IMR-90 (cell line): Measurements from ENCODE around the gene PLD3.

Experiments
- POLR2A ChIP-seq: IDR thresholded peaks from 2 replicates; pipeline ENCODE4 v1.6.1; 2012; ENCODE audit warnings: mild to moderate bottlenecking, low read depth, low read length
- TF ChIP-seq, protein P1 (sequence below): conservative IDR thresholded peaks from 2 replicates; pipeline ENCODE4 v1.5.1; 2012; ENCODE audit warnings: mild to moderate bottlenecking, low read depth, low read length, improper control_type of control experiment

DNA sequence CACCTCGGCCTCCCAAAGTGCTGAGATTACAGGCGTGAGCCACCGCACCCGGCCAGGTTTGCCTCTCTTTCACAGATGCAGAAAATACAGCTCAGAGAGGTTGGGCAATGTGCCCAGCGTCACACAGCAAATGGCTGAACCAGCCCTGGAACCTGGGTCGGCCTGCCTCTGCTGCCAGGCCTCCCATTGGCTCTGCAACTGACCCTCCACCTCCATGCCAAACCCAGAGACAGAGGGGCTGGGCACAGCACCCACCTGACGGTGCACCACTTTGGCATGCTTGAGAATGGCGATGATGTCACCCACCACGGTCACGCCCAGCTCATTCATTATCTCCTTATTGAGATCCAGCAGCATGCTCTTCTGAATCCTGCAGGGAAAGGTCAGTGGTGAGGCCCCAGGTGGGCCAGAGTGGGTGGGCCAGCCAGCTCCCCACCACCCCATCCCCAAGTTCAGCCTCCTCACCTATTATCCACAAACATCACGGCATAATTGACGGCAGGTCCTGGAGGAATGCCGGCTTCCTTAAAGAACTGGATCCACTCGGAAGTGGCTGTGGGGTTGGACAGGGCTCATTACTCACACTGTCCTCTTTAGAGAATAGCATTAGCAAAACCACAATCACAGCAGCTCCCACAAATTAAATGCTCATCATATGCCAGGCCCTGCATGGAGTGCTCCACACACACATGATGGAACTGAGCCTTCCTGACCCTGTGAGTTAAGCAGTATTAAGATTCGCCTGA lies 12.5 kb upstream of the PLD3 start:
- TF ChIP-seq, protein P1, sequence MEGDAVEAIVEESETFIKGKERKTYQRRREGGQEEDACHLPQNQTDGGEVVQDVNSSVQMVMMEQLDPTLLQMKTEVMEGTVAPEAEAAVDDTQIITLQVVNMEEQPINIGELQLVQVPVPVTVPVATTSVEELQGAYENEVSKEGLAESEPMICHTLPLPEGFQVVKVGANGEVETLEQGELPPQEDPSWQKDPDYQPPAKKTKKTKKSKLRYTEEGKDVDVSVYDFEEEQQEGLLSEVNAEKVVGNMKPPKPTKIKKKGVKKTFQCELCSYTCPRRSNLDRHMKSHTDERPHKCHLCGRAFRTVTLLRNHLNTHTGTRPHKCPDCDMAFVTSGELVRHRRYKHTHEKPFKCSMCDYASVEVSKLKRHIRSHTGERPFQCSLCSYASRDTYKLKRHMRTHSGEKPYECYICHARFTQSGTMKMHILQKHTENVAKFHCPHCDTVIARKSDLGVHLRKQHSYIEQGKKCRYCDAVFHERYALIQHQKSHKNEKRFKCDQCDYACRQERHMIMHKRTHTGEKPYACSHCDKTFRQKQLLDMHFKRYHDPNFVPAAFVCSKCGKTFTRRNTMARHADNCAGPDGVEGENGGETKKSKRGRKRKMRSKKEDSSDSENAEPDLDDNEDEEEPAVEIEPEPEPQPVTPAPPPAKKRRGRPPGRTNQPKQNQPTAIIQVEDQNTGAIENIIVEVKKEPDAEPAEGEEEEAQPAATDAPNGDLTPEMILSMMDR, result no peak
- TF ChIP-seq POLR2A, result no peak
